GM21390 (cell line): Measurements from ENCODE around the gene BCAS2.

Experiments used
- ATAC-seq: cut with Tn5 transposase; IDR thresholded peaks from one replicate; pipeline ENCODE4 v1.9.1; 2021; ENCODE audit not compliant: unreplicated experiment

Gene BCAS2

DNA sequence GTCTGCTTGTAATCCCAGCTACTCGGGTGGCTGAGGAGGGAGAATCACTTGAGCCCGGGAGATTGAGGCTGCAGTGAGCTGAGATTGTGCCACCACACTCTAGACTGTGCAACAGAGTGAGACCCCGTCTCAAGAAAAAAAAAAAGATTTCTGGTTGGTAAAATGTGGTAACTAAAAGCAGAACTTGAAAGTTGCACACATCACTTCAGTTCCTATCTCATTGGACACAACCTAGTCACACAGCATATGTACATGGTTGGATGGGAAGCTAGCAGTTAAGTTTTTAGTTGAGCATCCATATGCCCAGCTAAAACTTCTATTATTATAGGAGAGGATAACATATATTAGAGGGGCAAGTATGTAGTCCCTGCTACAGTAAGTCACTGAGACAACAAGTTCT, 22.1 kb downstream of the BCAS2 start:
- ATAC-seq, result peak; percentile 65

DNA sequence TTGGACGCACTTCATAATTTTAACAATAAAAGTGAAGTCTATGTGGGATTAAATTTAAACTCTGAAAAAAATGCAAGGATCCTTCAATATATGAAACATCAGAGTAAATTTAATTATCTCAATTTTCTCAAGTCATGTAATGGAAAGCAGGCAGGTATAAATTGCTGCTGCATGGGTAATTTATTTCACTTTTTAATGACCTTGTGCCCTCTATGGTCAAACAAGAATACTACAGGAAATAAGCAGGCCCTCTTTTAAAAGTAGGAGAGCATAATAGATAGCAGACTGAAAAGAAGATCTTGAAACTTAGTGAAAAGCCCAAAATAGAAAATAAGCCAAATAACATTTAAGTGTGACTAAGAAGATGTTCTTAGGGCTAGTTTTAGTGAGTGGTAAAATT, 22.9 kb downstream of the BCAS2 start:
- ATAC-seq, result peak; percentile 52

DNA sequence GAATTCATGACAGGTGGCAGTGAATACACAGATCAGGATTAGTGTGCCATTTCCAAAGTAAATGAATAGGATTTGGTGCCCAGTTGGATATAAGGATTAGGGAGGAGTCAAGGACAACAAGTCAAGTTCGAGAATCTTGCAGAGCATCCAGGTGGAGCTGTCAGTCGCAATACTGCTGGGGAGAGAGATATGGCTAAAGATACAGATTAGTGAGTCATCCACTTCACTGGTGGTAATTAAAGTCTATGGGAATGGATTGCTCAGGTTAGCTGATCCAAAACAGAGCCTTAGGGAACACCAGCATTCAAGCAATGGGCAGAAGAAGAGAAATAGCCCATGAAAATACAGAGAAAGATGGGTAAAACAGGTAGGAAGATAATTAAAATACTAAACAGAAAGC, 26.8 kb downstream of the BCAS2 start:
- no peak for ATAC-seq

DNA sequence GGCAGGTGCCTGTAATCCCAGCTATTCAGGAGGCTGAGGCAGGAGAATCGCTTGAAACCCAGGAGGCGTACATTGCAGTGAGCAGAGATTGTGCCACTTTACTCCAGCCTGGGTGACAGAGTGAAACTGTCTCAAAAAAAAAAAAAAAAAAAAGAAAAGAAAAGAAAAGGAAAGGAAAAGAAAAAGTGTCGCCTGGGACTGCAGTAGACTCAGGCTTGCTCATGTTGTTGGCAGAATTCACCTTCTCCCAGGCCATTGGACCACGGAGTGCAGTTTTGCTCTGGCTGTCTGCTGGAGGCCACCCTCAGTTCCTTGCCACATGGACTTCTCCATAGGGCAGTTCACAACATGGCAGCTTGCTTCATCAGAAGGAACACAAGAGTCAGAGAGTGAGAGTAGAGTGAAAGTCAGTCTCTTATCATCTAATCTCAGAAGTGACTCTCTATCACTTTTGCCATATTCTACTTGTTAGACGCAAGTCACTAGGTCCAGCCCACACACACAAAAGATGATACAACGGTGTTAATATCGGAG, 29.2 kb downstream of the BCAS2 start:
- no peak for ATAC-seq

DNA sequence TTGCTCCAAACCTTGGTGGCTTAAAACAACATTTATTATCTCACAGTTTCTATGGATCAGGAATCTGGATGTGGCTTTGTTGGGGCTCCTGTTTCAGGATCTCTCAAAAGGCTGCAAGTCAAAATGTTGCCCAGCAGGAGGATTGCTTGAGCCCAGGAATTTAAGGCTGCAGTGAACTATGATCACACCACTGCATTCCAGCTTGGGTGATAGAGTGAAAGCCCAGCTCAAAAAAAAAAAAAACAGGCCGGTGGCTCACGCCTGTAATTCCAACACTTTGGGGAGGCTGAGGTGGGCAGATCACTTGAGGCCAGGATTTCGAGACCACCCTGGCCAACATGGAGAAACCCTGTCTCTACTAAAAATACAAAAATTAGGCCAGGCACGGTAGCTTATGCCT, 30.0 kb downstream of the BCAS2 start:
- ATAC-seq, result no peak

DNA sequence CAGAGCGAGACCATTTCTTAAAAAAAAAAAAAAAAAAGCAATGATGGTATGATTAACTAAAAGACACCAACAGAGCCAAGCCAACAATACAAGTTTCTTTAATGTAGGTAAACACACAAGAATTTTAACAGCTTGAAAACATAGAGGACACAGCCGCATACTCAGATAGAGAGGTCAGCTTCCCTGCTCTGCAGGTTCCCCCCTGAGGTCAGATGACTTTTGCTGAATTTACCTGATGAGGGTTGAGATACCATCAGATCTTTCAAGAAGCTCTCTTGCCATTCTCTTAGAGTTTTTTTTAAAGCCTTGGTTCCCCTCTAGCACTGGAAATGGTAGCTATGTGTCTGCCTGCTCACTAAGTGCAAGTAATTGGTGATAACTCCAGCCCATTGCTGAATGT, 31.1 kb downstream of the BCAS2 start:
- no peak for ATAC-seq

DNA sequence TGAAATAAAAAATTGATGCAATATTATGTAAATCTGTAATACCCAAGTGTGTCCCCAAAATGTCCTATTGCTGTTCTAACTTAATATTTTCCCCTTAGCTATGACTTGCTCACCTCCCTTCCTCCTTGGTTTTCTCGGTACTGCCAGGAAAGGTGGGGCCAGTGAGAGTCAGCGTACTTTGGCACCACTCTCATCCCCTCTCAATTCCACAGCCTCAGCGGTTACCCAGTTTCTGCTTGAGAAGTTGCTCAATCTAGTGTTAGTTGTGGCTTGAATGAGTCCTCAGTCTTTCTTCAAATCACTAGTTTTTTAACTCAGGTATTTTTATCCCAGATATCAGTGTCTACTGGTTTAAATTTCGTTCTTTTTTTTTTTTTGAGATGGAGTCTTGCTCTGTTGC, 32.3 kb downstream of the BCAS2 start:
- ATAC-seq, result no peak

DNA sequence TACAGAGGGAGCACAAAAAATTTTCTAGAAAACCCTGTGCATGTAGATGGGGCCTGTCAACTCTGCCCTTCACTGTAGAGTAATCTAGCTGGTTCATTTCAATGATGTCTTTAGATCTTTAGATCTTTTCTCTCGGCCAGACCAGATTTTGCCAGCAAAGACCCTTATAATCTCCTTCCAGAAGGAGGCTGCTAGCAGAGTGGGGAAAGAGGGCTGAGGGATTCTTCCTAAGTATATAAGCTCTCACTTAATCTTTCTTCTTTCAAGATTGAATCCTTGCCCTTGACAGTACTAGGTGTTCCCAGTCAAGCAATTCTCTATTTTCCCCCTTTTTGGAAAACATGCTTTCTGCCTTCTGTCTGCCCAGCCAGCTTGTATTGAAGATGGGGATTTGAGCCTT, 34.3 kb downstream of the BCAS2 start:
- no peak for ATAC-seq

DNA sequence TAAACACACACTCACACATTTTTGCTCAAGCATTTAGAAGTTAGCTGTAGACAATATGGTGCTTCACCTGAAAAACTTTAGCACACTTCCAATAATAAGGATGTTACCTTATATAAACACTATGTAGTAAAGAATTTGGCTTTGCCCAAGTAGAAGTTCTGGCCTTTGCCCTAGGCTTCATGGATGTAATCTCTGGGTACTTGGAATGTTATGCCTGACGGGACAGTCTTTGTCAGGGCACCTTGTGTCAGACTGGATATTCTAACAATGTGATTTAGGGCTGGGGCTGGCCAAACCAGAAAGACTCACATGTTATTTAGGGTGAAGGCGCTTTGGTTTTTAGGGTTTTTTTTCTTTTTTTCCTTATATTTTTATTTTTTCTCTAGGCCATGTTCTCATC, 35.6 kb downstream of the BCAS2 start:
- no peak for ATAC-seq

DNA sequence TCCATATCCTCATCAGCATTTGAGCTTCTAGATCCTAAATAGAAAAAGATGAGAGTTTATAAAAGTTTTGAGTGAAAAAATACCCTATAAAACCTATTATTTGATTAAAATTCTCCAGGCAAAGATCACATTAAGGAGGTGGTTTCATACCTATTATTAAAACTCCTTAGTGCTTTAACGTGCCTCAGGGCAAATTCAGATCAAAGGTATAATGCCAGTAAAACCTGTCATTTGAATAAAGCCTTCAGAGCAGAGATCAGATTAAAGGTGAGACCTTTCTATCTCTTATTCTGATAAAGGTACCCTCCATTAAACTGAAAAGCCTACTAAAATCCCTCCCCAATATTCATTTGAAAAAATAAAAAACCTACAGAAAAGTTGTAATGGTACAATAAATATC, 36.1 kb downstream of the BCAS2 start:
- no peak for ATAC-seq

DNA sequence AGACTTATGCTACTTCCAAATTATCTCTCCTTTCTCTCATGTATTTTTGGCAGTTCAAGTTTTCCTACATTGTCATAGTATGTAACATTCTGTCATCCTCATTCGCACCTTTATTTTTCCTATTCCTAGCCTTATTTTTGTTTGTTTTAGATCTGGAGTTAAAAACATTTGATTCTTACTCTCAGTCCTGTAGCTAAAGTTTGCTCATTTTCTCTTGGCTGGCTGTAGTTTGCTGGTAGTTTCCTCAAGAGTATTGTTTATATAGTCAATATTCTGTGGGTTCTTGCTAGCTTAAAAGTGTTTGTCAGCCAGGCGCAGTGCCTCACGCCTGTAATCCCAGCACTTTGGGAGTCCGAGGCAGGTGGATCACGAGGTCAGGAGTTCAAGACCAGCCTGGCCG, 40.6 kb downstream of the BCAS2 start:
- ATAC-seq, result no peak

DNA sequence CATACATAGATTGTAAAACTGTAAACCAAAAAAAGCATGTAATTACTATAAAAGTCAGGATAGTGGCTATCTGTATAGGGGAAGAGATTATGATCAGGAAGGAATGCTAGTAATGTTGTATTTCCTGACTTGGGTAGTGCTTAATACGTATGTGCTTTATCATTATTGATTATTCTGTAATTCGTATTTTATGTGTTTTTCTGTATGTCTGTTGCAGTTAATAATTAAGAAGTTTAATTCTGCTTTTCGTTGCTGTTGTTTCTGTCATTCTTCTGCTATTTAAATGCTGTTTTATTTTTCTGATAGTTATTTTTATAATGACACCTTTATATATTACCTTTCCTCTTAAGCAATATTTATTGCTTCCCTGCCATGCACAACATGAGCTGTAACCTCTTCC, 41.1 kb downstream of the BCAS2 start:
- ATAC-seq, result no peak

DNA sequence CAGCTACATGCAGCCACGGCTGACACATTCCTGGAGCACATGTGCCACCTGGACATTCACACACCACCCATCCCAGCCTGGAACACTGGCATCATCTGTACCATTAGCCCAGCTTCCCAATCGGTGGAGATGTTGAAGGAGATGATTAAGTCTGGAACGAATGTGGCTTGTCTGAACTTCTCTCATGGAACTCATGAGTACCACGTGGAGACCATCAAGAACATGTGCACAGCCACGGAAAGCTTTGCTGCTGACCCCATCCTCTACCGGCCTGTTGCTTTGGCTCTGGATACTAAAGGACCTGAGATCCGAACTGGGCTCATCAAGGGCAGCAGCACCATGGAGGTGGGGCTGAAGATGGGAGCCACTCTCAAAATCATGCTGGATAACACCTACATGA, 45.4 kb downstream of the BCAS2 start:
- no peak for ATAC-seq

DNA sequence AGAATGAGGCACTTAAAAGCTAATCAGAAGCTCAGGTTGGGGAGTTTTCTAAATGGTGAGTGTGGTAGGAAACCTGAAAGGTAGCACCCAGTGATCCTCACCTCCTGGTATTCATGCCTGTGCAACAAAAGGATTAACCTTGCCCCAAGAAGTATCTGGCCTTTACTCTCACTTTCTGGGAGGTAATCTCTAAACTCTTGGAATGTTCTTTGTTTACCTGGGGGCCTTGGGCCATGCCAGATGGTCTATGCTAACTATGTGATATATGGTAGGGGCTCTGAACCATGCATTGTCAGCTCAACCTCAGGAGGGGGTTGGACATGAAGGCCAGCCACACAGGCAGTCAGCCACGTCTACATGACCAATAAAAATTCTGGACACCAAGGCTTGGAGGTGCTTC, 46.0 kb downstream of the BCAS2 start:
- ATAC-seq, result no peak

DNA sequence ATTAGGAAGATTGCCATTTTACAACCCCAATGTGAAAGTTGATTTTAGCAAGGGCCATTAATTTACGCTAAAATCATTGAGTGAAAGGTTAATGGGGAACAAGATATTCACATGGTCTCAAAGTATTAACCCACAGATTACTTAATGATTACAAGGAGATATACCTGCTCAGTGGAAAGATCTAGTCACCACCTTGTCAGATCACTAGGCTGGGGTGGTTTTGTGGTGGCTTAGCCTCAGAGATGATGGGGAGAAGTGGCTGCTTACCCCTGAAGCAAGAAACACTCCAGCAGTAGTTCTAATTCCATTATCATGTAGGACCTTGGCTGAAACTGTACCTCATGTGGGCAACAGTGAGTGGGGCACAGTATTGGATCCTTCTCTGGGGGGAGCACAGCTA, 50.3 kb downstream of the BCAS2 start:
- ATAC-seq, result no peak

DNA sequence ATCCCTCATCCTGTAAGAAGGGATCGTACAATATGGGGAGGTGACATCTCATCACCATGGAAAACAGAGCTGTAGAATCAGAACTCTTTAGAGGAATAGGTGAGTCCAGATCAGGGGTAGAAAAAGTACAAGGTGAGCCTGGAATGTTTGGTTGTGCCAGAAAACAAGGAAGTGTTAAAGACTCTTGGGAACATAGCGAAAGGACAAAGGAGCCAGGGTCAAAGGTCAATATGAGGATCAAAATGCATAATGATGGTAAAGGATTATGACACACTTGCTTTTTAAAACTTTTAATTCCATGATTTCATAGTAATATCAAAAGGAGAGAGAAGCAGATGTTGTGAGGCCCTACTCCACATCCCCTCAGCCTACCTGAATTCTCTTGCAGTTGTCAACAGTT, 51.2 kb downstream of the BCAS2 start:
- ATAC-seq, result no peak

DNA sequence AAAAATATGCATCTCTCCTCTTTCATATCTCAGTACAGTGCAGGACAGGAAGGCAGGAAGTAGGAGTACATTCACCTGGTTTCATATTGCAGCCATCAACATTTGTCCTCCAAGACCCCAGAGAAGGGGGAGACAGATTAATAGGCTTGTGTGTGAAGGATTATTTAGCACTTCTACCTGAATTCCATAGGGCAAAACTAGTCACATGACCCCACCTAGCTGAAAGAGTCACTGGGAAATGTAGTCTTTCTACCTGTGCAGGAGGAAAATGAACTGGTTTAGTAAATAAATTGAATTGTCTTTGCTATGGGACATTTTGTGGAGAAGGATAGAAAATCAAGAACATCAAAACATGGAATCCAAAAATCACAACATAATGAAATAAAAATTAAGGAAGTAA, 56.5 kb downstream of the BCAS2 start:
- no peak for ATAC-seq

DNA sequence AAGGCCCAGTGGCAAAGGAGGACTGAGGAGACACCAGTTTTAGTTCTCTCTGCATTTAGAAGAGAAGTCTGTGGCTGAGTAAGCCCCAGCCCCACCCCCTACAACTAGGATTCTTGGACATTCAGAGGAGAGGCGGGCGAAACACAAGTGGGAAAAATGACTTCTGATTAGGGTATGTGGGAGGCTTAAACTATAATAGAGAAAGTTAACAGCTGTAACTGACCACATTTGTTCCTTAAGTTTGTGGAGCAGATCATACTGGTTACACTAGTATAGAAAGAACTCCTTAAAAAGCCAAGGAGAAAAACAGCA, 59.2 kb downstream of the BCAS2 start:
- ATAC-seq, result no peak

DNA sequence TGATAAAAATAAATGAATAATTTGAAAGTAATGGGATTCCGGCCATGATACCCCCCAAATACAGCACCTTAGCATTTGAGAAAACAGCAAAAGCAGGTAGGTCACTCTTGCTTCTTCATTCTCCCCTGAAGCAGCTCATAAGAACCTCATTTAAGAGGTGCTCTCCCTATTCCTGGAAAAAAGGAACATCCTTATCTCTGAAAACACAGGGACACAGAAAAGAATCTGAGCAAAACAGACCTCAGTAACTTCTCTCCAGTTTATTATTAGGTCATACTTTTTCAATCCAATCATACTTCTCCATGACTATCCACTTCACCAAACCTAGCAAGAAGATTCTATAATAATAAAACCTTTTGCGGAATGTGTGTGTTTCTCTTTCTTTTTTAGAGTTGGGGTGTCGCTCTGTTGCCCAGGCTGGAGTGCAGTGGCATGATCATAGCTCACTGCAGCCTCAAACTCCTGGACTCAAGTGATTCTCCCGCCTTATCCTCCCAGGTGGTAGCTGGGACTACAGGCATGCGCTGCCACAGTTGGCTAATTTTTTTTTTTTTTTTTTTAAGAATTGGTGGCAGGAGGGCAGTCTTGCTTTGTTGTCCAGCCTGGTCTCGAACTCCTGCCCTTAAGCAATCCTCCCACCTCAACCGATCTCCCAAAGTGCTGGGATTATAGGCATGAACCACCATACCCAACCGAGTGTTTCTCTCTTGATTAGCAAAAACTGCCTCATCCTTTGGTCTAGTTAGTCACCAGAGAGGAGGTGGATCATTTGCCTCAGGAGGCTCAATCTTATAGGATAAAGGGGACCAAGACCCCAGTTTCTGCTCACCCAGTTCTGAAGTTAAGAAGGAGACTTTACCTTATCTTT, 59.8 kb downstream of the BCAS2 start:
- ATAC-seq, result no peak
